WTC11 (cell line): ENCODE results near the gene LARP1. TPM values are rescaled to one million over a fixed set of nuclear protein-coding genes. Genes with fewer than 3 reads are reported as not detected.

ENCODE experiments used
- ATAC-seq: fragments of 200-7000 bp; cut with Tn5 transposase; 2 replicates; pipeline ENCODE4 v1.10.0; 2021; ENCODE audit warnings: mild to moderate bottlenecking, moderate library complexity
- CTCF ChIA-PET: fragments of 300-600 bp; sonication (Branson Sonifier 250); formaldehyde crosslinking; loops from one replicate; lab custom pipeline; 2021; ENCODE audit warnings: antibody characterized with exemption; lab: Charles Lee
- POLR2A ChIA-PET: fragments of 350-600 bp; sonication (Branson Sonifier 250); formaldehyde crosslinking; loops from one replicate; lab custom pipeline; 2021; ENCODE audit warnings: antibody characterized with exemption; lab: Charles Lee
- DNase-seq: peaks from one replicate; pipeline ENCODE4 v3.0.0; 2021; ENCODE audit warnings: low spot score
- H3K27ac Mint-ChIP-seq: 2 replicates; pipeline ENCODE4 v1.8.0; 2021; ENCODE audit warnings: mixed read lengths
- H3K27me3 Mint-ChIP-seq: 2 replicates; pipeline ENCODE4 v1.8.0; 2021; ENCODE audit warnings: low read depth, mild to moderate bottlenecking, moderate library complexity, mixed read lengths
- H3K36me3 Mint-ChIP-seq: 2 replicates; pipeline ENCODE4 v1.8.0; 2021; ENCODE audit warnings: mixed read lengths
- H3K4me1 Mint-ChIP-seq: 2 replicates; pipeline ENCODE4 v1.8.0; 2022; ENCODE audit warnings: mixed read lengths
- H3K4me3 Mint-ChIP-seq: 2 replicates; pipeline ENCODE4 v1.8.0; 2021; ENCODE audit warnings: mild to moderate bottlenecking, moderate library complexity, mixed read lengths
- H3K9me3 Mint-ChIP-seq: 2 replicates; pipeline ENCODE4 v1.8.0; 2021; ENCODE audit warnings: mixed read lengths
- ATF1 ChIP-seq: sonication (generic); formaldehyde crosslinking; IDR thresholded peaks from 2 replicates; pipeline ENCODE4 v1.8.1; 2023; ENCODE audit warnings: mild to moderate bottlenecking, moderate library complexity, missing genetic modification reagents
- CREB1 ChIP-seq: sonication (generic); formaldehyde crosslinking; IDR thresholded peaks from 2 replicates; pipeline ENCODE4 v1.8.0; 2023; ENCODE audit warnings: mild to moderate bottlenecking, missing genetic modification reagents
- CREM ChIP-seq: sonication (generic); formaldehyde crosslinking; IDR thresholded peaks from 2 replicates; pipeline ENCODE4 v1.8.1; 2022; ENCODE audit warnings: mild to moderate bottlenecking, missing genetic modification reagents, moderate library complexity
- ETV6 ChIP-seq: sonication (generic); formaldehyde crosslinking; IDR thresholded peaks from 2 replicates; pipeline ENCODE4 v1.8.1; 2022; ENCODE audit warnings: mild to moderate bottlenecking, missing genetic modification reagents
- FOXJ3 ChIP-seq: sonication (generic); formaldehyde crosslinking; IDR thresholded peaks from 2 replicates; pipeline ENCODE4 v1.9.0; 2021; ENCODE audit warnings: missing genetic modification reagents, mild to moderate bottlenecking, borderline replicate concordance
- FOXP1 ChIP-seq: sonication (generic); formaldehyde crosslinking; IDR thresholded peaks from 2 replicates; pipeline ENCODE4 v1.8.0; 2022; ENCODE audit warnings: missing genetic modification reagents, mild to moderate bottlenecking, moderate library complexity, borderline replicate concordance
- GRHL2 ChIP-seq: fragments of 250-450 bp; sonication (Bioruptor Pico); IDR thresholded peaks from 2 replicates; pipeline ENCODE4 v1.8.0; 2022; ENCODE audit warnings: mild to moderate bottlenecking, moderate library complexity; ENCODE audit not compliant: insufficient replicate concordance, severe bottlenecking
- JUN ChIP-seq: sonication (generic); formaldehyde crosslinking; IDR thresholded peaks from 2 replicates; pipeline ENCODE4 v1.8.0; 2023; ENCODE audit warnings: mild to moderate bottlenecking, missing genetic modification reagents
- MAX ChIP-seq: sonication (generic); formaldehyde crosslinking; IDR thresholded peaks from 2 replicates; pipeline ENCODE4 v1.8.0; 2022; ENCODE audit warnings: mild to moderate bottlenecking, missing genetic modification reagents
- RELA ChIP-seq: sonication (generic); formaldehyde crosslinking; IDR thresholded peaks from 2 replicates; pipeline ENCODE4 v1.8.1; 2022; ENCODE audit warnings: missing genetic modification reagents, mild to moderate bottlenecking, borderline replicate concordance
- RORB ChIP-seq: fragments of 250-450 bp; sonication (Bioruptor Pico); IDR thresholded peaks from 2 replicates; pipeline ENCODE4 v1.9.0; 2021; ENCODE audit warnings: mild to moderate bottlenecking
- SMAD3 ChIP-seq: sonication (generic); formaldehyde crosslinking; IDR thresholded peaks from 2 replicates; pipeline ENCODE4 v1.8.0; 2022; ENCODE audit warnings: missing genetic modification reagents, mild to moderate bottlenecking, borderline replicate concordance
- SOX15 ChIP-seq: fragments of 250-450 bp; sonication (Bioruptor Pico); IDR thresholded peaks from 2 replicates; pipeline ENCODE4 v1.9.0; 2021; ENCODE audit warnings: mild to moderate bottlenecking
- TCF7 ChIP-seq: sonication (generic); formaldehyde crosslinking; IDR thresholded peaks from 2 replicates; pipeline ENCODE4 v1.8.0; 2022; ENCODE audit warnings: mild to moderate bottlenecking, low read depth, missing genetic modification reagents, moderate library complexity
- ZBTB21 ChIP-seq: sonication (generic); formaldehyde crosslinking; IDR thresholded peaks from 2 replicates; pipeline ENCODE4 v1.8.1; 2023; ENCODE audit warnings: mild to moderate bottlenecking, missing genetic modification reagents, borderline replicate concordance
- ZNF138 ChIP-seq: sonication (generic); formaldehyde crosslinking; conservative IDR thresholded peaks from 2 replicates; pipeline ENCODE4 v1.8.1; 2022; ENCODE audit warnings: mild to moderate bottlenecking, moderate library complexity, missing genetic modification reagents
- ZNF219 ChIP-seq: sonication (generic); formaldehyde crosslinking; IDR thresholded peaks from 2 replicates; pipeline ENCODE4 v1.8.0; 2023; ENCODE audit warnings: missing genetic modification reagents, mild to moderate bottlenecking, borderline replicate concordance
- ZNF263 ChIP-seq: sonication (generic); formaldehyde crosslinking; IDR thresholded peaks from 2 replicates; pipeline ENCODE4 v1.8.1; 2022; ENCODE audit warnings: low read depth, mild to moderate bottlenecking, moderate library complexity, missing genetic modification reagents
- ZNF396 ChIP-seq: fragments of 250-450 bp; sonication (Bioruptor Pico); IDR thresholded peaks from 2 replicates; pipeline ENCODE4 v1.8.0; 2021; ENCODE audit warnings: mild to moderate bottlenecking, moderate library complexity, borderline replicate concordance
- ZNF423 ChIP-seq: fragments of 250-450 bp; sonication (Bioruptor Pico); IDR thresholded peaks from 2 replicates; pipeline ENCODE4 v2.1.2; 2022; ENCODE audit warnings: mild to moderate bottlenecking, moderate library complexity
- ZNF512 ChIP-seq: sonication (generic); formaldehyde crosslinking; IDR thresholded peaks from 2 replicates; pipeline ENCODE4 v1.8.1; 2022; ENCODE audit warnings: missing genetic modification reagents, borderline replicate concordance
- ZNF532 ChIP-seq: fragments of 250-450 bp; sonication (Bioruptor Pico); IDR thresholded peaks from 2 replicates; pipeline ENCODE4 v1.9.0; 2021; ENCODE audit warnings: mild to moderate bottlenecking, borderline replicate concordance
- ZNF671 ChIP-seq: fragments of 250-450 bp; sonication (Bioruptor Pico); IDR thresholded peaks from 2 replicates; pipeline ENCODE4 v1.8.0; 2021; ENCODE audit warnings: mild to moderate bottlenecking
- total RNA-seq: library from RNA; stranded (reverse); gene quantifications from 3 replicates; pipeline ENCODE4 v1.2.3, GENCODE V29; 2021
- TF ChIP-seq, protein P1 (sequence below): sonication (generic); formaldehyde crosslinking; conservative IDR thresholded peaks from 2 replicates; pipeline ENCODE4 v1.8.1; 2022; ENCODE audit warnings: mild to moderate bottlenecking, missing genetic modification reagents
- TF ChIP-seq, protein P2 (sequence below): fragments of 250-450 bp; sonication (Bioruptor Pico); IDR thresholded peaks from 2 replicates; pipeline ENCODE4 v1.9.0; 2021; ENCODE audit warnings: moderate library complexity, mild to moderate bottlenecking, inconsistent platforms, borderline replicate concordance

LARP1 gene
- total RNA-seq, 1 experiment from 2014 or later: 406 TPM

DNA sequence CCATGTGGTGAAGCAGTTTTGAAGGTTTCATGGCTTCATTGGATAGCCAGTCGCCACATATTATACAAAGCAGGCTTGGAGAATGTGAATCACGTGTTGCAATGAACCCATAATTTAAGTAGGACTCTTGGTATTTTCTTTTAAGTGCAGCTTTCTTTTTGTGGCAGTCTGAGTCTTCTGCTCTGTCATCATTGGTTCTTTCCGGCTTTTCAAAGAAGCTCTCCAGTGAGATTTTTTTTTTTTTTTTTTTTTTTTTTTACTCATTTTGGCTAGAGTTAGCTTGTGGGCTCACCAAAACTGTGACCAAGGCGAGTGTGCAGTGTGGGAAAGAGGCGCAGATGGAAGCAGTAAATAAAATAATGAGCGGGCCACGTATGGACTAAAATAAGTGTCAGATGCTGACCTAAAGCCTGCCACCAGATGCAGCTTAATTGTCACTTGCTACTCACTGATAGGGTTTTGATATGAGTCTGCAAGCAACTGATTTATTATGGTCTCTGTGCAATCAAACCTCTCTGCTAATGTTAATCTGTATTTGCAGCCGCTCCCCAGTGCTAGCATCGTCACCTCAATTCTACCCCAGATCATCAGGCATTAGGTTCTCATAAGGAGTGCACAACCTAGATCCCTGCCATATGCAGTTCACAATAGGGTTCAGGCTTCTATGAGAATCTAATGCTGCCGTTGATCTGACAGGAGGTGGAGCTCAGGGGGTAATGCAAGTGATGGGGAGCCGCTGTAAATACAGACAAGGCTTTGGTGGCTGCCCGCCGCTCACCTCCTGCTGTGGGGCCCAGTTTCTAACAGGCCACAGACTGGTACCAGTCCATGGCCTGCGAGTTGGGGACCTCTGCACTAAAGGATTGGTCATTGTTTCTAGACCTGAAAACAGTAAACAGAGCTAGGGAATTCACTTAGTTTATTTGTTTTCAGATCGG is 45.5 kb upstream of the LARP1 start:
- no peak for DNase-seq
- POLR2A ChIA-PET: no interaction called here
- no peak overlapping the region; the same call in 1 of the 2 replicates for H3K27ac Mint-ChIP-seq
- peaks cover 65% of the 10 kb centered on the region for H3K4me1 Mint-ChIP-seq
- no peaks in the 10 kb centered on the region for H3K9me3 Mint-ChIP-seq
- no peak overlapping the region for H3K4me3 Mint-ChIP-seq
- no peak for ATAC-seq
- H3K36me3 Mint-ChIP-seq: no peaks in the 10 kb centered on the region
- TF ChIP-seq ZNF396 (CRISPR knock-in tag) (no peak), TCF7 (CRISPR knock-in tag) (no peak), JUN (no peak), SMAD3 (CRISPR knock-in tag) (no peak), ZNF671 (no peak), RORB (no peak), ZNF263 (no peak), MAX (CRISPR knock-in tag) (no peak), FOXJ3 (CRISPR knock-in tag) (no peak), CREM (CRISPR knock-in tag) (no peak), ZNF512 (CRISPR knock-in tag) (no peak), ETV6 (CRISPR knock-in tag) (no peak), ATF1 (CRISPR knock-in tag) (no peak), CREB1 (CRISPR knock-in tag) (no peak), RELA (CRISPR knock-in tag) (no peak), ZNF219 (no peak), ZNF138 (no peak)
- TF ChIP-seq, protein P1, sequence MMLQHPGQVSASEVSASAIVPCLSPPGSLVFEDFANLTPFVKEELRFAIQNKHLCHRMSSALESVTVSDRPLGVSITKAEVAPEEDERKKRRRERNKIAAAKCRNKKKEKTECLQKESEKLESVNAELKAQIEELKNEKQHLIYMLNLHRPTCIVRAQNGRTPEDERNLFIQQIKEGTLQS (CRISPR knock-in tag): no peak
- CTCF ChIA-PET: interaction anchor here (0.8 to 1.0 kb wide), 2 partner anchors 21 to 78 kb away, joined by 3 to 4 read pairs; no protein-coding TSS in a partner anchor
- H3K27me3 Mint-ChIP-seq: no peaks in the 10 kb centered on the region

DNA sequence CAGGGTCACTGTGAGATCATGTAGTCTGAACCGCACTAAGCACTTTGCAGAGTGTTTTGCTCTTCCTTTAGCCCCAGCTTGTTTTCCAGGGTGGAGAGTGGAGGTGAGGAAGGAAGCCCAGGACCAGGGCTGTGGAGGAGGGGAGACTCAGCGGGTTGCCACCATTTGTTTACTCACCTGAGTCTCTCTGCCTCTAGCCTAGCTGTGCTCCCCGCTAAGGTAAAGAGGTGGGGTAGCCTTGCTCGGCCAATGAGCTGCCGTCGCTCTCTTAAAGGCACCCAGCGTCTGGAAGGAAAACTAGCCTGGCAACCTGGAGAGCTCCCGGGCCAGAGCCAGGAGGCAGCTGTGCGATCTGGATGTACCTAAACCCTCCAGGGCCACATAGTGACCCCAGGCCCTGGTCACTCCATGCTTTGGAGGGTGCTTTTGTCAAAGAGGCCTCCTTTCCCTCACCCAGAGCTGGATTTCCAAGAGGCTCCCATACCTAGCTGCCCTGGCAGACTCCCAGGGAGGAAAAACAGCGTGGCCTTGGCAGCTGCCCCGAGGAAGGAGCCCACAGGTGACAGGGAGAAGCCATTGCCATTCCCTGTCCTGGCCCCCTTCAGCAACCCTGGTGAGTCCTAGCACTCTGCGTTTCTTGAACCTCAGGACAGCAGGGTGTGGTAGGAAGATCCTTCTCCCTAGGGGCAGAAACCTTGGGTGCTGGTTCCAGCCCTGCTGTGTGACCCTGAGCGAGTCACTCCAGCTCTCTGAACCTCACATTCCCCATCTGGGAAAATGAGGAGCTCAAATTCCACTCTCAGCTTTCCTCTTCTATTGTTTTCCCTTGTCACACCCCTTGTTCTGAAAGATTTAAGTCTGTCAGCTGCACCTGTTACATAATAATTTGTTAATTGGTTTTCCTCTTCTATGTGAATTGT is 42.4 kb upstream of the LARP1 start:
- H3K4me3 Mint-ChIP-seq: peak overlapping the region; percentile 65
- ATAC-seq (peak; percentile 98), DNase-seq (peak; percentile 82)
- H3K9me3 Mint-ChIP-seq: no peaks in the 10 kb centered on the region
- H3K27me3 Mint-ChIP-seq: no peaks in the 10 kb centered on the region
- peaks cover 75% of the 10 kb centered on the region for H3K4me1 Mint-ChIP-seq
- H3K36me3 Mint-ChIP-seq: 0 out of 2 replicates have a peak, but pooled peaks cover 6% of the 10 kb centered on the region
- POLR2A ChIA-PET: interaction anchor here (0.6 to 3.8 kb wide), 12 partner anchors 8 to 146 kb away, joined by 3 to 28 read pairs (median 4); partner anchors contain the start of gene CNOT8
- CTCF ChIA-PET: interaction anchor here (0.9 to 2.6 kb wide), 10 partner anchors 9 to 66 kb away, joined by 3 to 13 read pairs (median 5); no protein-coding TSS in a partner anchor
- peak overlapping the region; percentile 94 for H3K27ac Mint-ChIP-seq
- TF ChIP-seq, protein P2, sequence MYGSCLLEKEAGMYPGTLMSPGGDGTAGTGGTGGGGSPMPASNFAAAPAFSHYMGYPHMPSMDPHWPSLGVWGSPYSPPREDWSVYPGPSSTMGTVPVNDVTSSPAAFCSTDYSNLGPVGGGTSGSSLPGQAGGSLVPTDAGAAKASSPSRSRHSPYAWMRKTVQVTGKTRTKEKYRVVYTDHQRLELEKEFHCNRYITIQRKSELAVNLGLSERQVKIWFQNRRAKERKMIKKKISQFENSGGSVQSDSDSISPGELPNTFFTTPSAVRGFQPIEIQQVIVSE (CRISPR knock-in tag): no peak
- no peak; the same call in 1 of the 2 replicates for TF ChIP-seq FOXP1 (CRISPR knock-in tag)
- TF ChIP-seq ZNF423 (CRISPR knock-in tag): peak; percentile 97
- no peak for TF ChIP-seq JUN
- TF ChIP-seq GRHL2 (CRISPR knock-in tag): no peak
- TF ChIP-seq SOX15 (CRISPR knock-in tag): no peak
- 0 out of 2 replicates have a peak, but pooled peaks have one; percentile 68 for TF ChIP-seq ZBTB21 (CRISPR knock-in tag)
- TF ChIP-seq FOXJ3 (CRISPR knock-in tag): no peak
- no peak for TF ChIP-seq ZNF532 (CRISPR knock-in tag)
